CD14-positive monocyte (primary cell): ENCODE data around the gene RNPS1. TPM values are rescaled to one million over a fixed set of nuclear protein-coding genes. Genes with fewer than 3 reads are reported as not detected.

Experiments
- DNase-seq, 3 donors: peaks; one replicate each; pipeline ENCODE4 v3.0.0-alpha.2; 2011 to 2022
- H2AFZ ChIP-seq: 2 replicates; pipeline ENCODE4 v1.6.0; 2012; ENCODE audit warnings: mild to moderate bottlenecking, low read depth, low read length, inconsistent platforms; ENCODE audit not compliant: insufficient read depth, poor library complexity, severe bottlenecking
- H3K27ac ChIP-seq, 2 donors: 1 replicate in 1 of 2; 2 replicates in 1 of 2; pipeline ENCODE4 v1.5.1; 2012 to 2013; ENCODE audit warnings: low read length in 2 of 2, control low read depth in 1 of 2, inconsistent platforms in 1 of 2, low read depth in 1 of 2, mild to moderate bottlenecking in 1 of 2
- H3K27me3 ChIP-seq, 2 donors: one replicate each; pipeline versions ENCODE4 v1.6.0 to v1.6.1; 2011 to 2013; ENCODE audit warnings: low read length in 2 of 2; ENCODE audit not compliant: control insufficient read depth in 2 of 2, insufficient read depth in 2 of 2
- H3K36me3 ChIP-seq, 2 donors: replicated peaks in 1 of 2; 1 replicate in 1 of 2; 2 replicates in 1 of 2; pipeline versions ENCODE4 v1.5.1 to v1.6.1; 2012 to 2013; ENCODE audit warnings: low read length in 2 of 2, control low read depth in 1 of 2, inconsistent platforms in 1 of 2, mild to moderate bottlenecking in 1 of 2; ENCODE audit not compliant: insufficient read depth in 2 of 2, control insufficient read depth in 1 of 2
- H3K4me1 ChIP-seq, 2 donors: 1 replicate in 1 of 2; 2 replicates in 1 of 2; pipeline versions ENCODE4 v1.5.1 to v1.6.1; 2012 to 2013; ENCODE audit warnings: low read length in 2 of 2, control low read depth in 1 of 2, inconsistent platforms in 1 of 2, mild to moderate bottlenecking in 1 of 2, moderate library complexity in 1 of 2; ENCODE audit not compliant: insufficient read depth in 2 of 2, control insufficient read depth in 1 of 2
- H3K4me2 ChIP-seq: replicated peaks from 2 replicates; pipeline ENCODE3; 2012; ENCODE audit warnings: low read length, moderate library complexity, mild to moderate bottlenecking; ENCODE audit not compliant: poor library complexity, severe bottlenecking; ENCODE audit errors: extremely low read depth
- H3K4me3 ChIP-seq, 3 experiments: fragments of 200-600 bp in 1 of 3; sonication (generic) in 1 of 3; replicated peaks in 1 of 3; 1 replicate in 2 of 3; 2 replicates in 1 of 3; pipeline ENCODE4 v1.5.1; 2011 to 2013; ENCODE audit warnings: low read length in 3 of 3, mild to moderate bottlenecking in 3 of 3, control low read depth in 2 of 3, low read depth in 2 of 3, inconsistent platforms in 1 of 3, moderate library complexity in 1 of 3
- H3K79me2 ChIP-seq: 2 replicates; pipeline ENCODE4 v1.6.0; 2012; ENCODE audit warnings: mild to moderate bottlenecking, control low read depth, inconsistent platforms, low read length, moderate library complexity; ENCODE audit not compliant: insufficient read depth
- H3K9ac ChIP-seq: 2 replicates; pipeline ENCODE4 v1.6.0; 2017; ENCODE audit warnings: low read length, mild to moderate bottlenecking; ENCODE audit not compliant: insufficient read depth, poor library complexity, severe bottlenecking
- H3K9me3 ChIP-seq, 2 donors: replicated peaks in 1 of 2; 1 replicate in 1 of 2; 2 replicates in 1 of 2; pipeline versions ENCODE4 v1.5.1 to v1.6.1; 2012 to 2013; ENCODE audit warnings: low read length in 2 of 2, control low read depth in 1 of 2; ENCODE audit not compliant: control insufficient read depth in 1 of 2, insufficient read depth in 1 of 2
- H4K20me1 ChIP-seq: 2 replicates; pipeline ENCODE4 v1.6.0; 2012; ENCODE audit warnings: mild to moderate bottlenecking, low read length, control low read depth, moderate library complexity; ENCODE audit not compliant: insufficient read depth
- H3K27ac Mint-ChIP-seq, 7 donors: one replicate each; pipeline ENCODE4 v1.8.0; 2020; ENCODE audit warnings: mild to moderate bottlenecking in 7 of 7, mixed read lengths in 7 of 7, moderate library complexity in 6 of 7, inconsistent platforms in 2 of 7
- H3K27me3 Mint-ChIP-seq, 3 donors: one replicate each; pipeline ENCODE4 v1.8.0; 2021 to 2022; ENCODE audit warnings: low read depth in 3 of 3, mild to moderate bottlenecking in 3 of 3, mixed read lengths in 3 of 3, moderate library complexity in 3 of 3, inconsistent platforms in 1 of 3
- H3K36me3 Mint-ChIP-seq, 2 donors: one replicate each; pipeline ENCODE4 v1.8.0; 2020; ENCODE audit warnings: mixed read lengths in 2 of 2, inconsistent platforms in 1 of 2, mild to moderate bottlenecking in 1 of 2
- H3K4me1 Mint-ChIP-seq: one replicate; pipeline ENCODE4 v1.8.0; 2020; ENCODE audit warnings: mild to moderate bottlenecking, mixed read lengths
- H3K4me3 Mint-ChIP-seq, 2 donors: one replicate each; pipeline ENCODE4 v1.8.0; 2020; ENCODE audit warnings: mild to moderate bottlenecking in 2 of 2, mixed read lengths in 2 of 2, moderate library complexity in 1 of 2
- H3K9me3 Mint-ChIP-seq, 7 donors: one replicate each; pipeline ENCODE4 v1.8.0; 2020 to 2022; ENCODE audit warnings: mixed read lengths in 7 of 7, mild to moderate bottlenecking in 6 of 7, moderate library complexity in 6 of 7, inconsistent platforms in 2 of 7
- WGBS: methylation state at CpG from one replicate; pipeline ENCODE4 v1.1.5; 2013; ENCODE audit warnings: missing lambda C conversion rate; ENCODE audit not compliant: insufficient coverage; 5-methylcytosine and 5-hydroxymethylcytosine counted together
- intact Hi-C, 2 donors: fragments of 100-400 bp; cut with micrococcal nuclease; formaldehyde crosslinking; loops; one replicate each; pipeline versions ENCODE4 v1.15.0 to v1.15.1; 2023
- polyA plus RNA-seq, 3 donors: library from polyadenylated mRNA; depleted of rRNA in 1 of 3; unstranded in 2 of 3; stranded (reverse) in 1 of 3; fragments of 300-500 nt in 2 of 3; fragments of >200 nt in 1 of 3; fragmentation: Illumina TruSeq in 2 of 3; gene quantifications; 1 replicate in 2 of 3; 2 replicates in 1 of 3; pipeline ENCODE4 v1.2.3, GENCODE V29; 2012 to 2021
- TF ChIP-seq, protein P1 (sequence below): fragments of 200-600 bp; IDR thresholded peaks from one replicate; pipeline ENCODE4 v1.8.0; 2022; ENCODE audit warnings: antibody characterized with exemption, mild to moderate bottlenecking

RNPS1 gene
- polyA plus RNA-seq, 3 donors, result 93.7 to 176 (median 106) TPM

DNA sequence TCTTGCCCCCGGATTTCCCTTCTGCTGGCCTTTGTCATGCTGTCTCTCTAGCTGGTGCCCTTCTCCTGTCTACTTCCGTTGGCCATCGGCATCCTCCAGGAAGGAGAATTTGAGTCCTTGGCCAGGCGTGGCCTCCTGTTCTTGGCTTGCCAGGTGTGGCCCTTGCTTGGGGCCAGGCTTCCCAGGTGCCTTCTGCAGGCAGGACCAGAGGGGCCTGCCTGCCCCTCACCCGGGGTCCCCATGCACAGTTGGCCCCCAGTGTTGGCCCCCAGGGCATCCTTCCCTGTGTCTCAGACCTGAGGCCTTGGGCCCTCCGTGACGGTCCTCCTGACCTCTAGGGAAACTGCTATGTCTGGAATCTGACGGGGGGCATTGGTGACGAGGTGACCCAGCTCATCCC, 60.1 kb downstream of the RNPS1 start:
- WGBS, result 98% methylated on average over 7 of the region's 9 CpGs
- Histone ChIP-seq H3K9ac (no peak overlapping the region), H3K4me1 (peaks cover 34 to 40% of the 10 kb centered on the region in 2 donors), H3K27me3 (no peaks in the 10 kb centered on the region), H3K9me3 (no peaks in the 10 kb centered on the region), H3K79me2 (peaks cover 33% of the 10 kb centered on the region), H3K4me2 (no peak overlapping the region), H3K27ac (no peak overlapping the region), H4K20me1 (peaks cover 38% of the 10 kb centered on the region), H3K4me3 (no peak overlapping the region), H3K36me3 (peaks cover 29 to 38% of the 10 kb centered on the region in 2 donors), H2AFZ (no peak overlapping the region)
- Mint-ChIP-seq H3K36me3 (peaks cover 23 to 43% of the 10 kb centered on the region in 2 donors), H3K27ac (peak overlapping the region in 2 of 7 donors; percentile 13 to 86), H3K27me3 (peaks cover 0 to 4% (median 2%) of the 10 kb centered on the region in 3 donors), H3K4me3 (no peak overlapping the region), H3K4me1 (peaks cover 38% of the 10 kb centered on the region), H3K9me3 (peaks cover 0 to 2% (median 0%) of the 10 kb centered on the region in 7 donors)
- no peak for DNase-seq
- intact Hi-C loops, result loop anchor here (5.0 kb wide), 2 partner anchors 51 to 59 kb away; partner anchors contain the start of genes RNPS1 (in 2 of the 2) and TRAF7 (in 1 of the 2)
- TF ChIP-seq, protein P1, sequence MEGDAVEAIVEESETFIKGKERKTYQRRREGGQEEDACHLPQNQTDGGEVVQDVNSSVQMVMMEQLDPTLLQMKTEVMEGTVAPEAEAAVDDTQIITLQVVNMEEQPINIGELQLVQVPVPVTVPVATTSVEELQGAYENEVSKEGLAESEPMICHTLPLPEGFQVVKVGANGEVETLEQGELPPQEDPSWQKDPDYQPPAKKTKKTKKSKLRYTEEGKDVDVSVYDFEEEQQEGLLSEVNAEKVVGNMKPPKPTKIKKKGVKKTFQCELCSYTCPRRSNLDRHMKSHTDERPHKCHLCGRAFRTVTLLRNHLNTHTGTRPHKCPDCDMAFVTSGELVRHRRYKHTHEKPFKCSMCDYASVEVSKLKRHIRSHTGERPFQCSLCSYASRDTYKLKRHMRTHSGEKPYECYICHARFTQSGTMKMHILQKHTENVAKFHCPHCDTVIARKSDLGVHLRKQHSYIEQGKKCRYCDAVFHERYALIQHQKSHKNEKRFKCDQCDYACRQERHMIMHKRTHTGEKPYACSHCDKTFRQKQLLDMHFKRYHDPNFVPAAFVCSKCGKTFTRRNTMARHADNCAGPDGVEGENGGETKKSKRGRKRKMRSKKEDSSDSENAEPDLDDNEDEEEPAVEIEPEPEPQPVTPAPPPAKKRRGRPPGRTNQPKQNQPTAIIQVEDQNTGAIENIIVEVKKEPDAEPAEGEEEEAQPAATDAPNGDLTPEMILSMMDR, result no peak

DNA sequence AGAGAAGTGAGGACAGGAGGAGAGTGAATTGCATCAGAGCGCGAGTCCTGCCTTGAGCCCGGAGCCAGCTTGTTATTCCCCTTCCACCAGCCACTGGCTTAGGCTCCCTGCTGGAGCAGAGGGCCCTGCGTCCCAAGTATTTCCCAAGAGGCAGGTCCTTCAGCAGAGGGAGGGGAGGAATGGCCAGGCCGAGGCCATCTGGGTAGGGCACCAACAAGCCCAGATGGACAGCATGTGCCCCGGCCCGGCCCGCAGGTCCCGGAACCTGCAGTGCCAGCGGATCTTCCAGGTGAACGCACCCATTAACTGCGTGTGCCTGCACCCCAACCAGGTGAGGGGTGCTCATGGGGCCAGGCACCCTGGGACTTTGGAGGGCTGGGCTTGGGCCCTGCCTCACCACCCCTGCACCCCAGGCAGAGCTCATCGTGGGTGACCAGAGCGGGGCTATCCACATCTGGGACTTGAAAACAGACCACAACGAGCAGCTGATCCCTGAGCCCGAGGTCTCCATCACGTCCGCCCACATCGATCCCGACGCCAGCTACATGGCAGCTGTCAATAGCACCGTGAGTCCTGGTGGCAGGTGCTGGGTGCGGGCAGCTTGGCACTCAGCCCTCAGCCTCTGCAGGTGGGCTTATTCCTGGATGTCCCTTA, 61.0 kb downstream of the RNPS1 start:
- H3K4me3 ChIP-seq, result no peak overlapping the region
- H3K4me1 ChIP-seq, result peaks cover 24 to 30% of the 10 kb centered on the region in 2 donors
- no peaks in the 10 kb centered on the region for H3K27me3 ChIP-seq
- H3K36me3 ChIP-seq, result peaks cover 27 to 35% of the 10 kb centered on the region in 2 donors
- peak overlapping the region in 3 of 7 donors; percentile 59 to 76 (median 75) for H3K27ac Mint-ChIP-seq
- TF ChIP-seq, protein P1, result no peak
- no peak overlapping the region for H3K4me3 Mint-ChIP-seq
- peaks cover 26% of the 10 kb centered on the region for H3K79me2 ChIP-seq
- H3K9me3 Mint-ChIP-seq, result peaks cover 0 to 3% (median 0%) of the 10 kb centered on the region in 7 donors
- intact Hi-C loops, result loop anchor here (5.0 kb wide), 2 partner anchors 50 to 60 kb away; partner anchors contain the start of genes RNPS1 (in 2 of the 2) and TRAF7 (in 1 of the 2)
- peaks cover 19 to 39% of the 10 kb centered on the region in 2 donors for H3K36me3 Mint-ChIP-seq
- H4K20me1 ChIP-seq, result peaks cover 28% of the 10 kb centered on the region
- peaks cover 0 to 2% (median under 1%) of the 10 kb centered on the region in 3 donors for H3K27me3 Mint-ChIP-seq
- 93% methylated on average over 20 of the region's 23 CpGs for WGBS
- H3K4me2 ChIP-seq, result peak overlapping the region; percentile 95
- H3K9ac ChIP-seq, result no peak overlapping the region
- no peak overlapping the region for H3K27ac ChIP-seq
- H2AFZ ChIP-seq, result no peak overlapping the region
- H3K4me1 Mint-ChIP-seq, result peaks cover 29% of the 10 kb centered on the region
- no peak for DNase-seq
- no peaks in the 10 kb centered on the region for H3K9me3 ChIP-seq
